NCI-H748 (cell line): ENCODE data around the gene APOBEC3C.
"Not testable (repeated sequence)": the region's sequence is repeated elsewhere in the genome, so short reads cannot be mapped to it uniquely, and the experiment has no call there.

Experiments used
- DNase-seq: peaks from one replicate; lab custom pipeline; 2025; ENCODE audit not compliant: unreplicated experiment; lab: John Stamatoyannopoulos, UW

APOBEC3C gene

GRCh38 chr22:39013942-39014722 is at the start of gene APOBEC3C:
Gene APOBEC3C (plus strand): TSS chr22:39014257. CDS start chr22:39014363, 106 bp downstream.
- no peak for DNase-seq

- DNase-seq: no peak
These were observed 49.8 kb upstream of the APOBEC3C start for GRCh38 chr22:38964306-38964705.

DNA sequence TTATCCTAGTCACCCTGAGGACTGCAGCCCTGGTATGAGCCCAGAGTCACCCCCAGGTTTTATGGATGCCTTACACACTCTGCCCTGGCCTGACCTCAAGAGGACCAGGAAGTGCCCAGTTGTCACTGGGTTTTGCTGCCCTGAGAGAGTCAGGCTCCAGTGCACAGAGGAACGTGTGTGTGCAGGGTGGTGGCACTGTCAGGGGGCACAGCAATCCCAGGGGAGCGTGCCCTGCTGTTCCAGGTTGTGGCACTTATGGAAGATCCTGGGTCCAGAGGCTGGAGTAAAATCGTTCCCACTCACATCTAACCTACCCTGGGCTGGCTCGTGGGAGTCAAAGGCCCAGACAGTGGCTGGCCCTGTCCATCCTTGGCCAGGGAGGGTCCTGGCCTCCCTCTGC is 49.1 kb upstream of the APOBEC3C start:
- no peak for DNase-seq

- no peak for DNase-seq
These were observed 48.3 kb upstream of the APOBEC3C start for GRCh38 chr22:38965614-38966379.

- no peak for DNase-seq
These were observed 47.7 kb upstream of the APOBEC3C start for GRCh38 chr22:38966380-38966702.

DNA sequence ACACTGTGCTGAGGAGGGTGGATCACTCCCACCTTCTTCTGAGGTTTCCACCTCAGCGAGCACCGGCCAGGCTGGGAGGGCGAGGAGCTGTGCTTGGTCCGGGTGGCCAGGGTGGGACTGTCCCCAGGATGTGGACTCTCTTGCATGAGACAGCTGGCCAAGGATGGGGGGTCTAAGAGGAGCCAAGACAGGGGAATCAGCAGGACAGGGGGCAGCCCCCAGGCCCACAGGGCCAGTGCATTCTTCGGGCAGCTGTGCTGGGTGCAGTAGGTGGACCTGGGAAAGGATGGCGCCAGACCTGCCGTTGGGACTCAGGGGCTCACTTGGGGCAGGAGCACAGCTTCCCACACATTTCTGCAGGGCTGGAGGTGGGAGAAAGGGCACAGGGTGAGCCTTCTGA is 47.1 kb upstream of the APOBEC3C start:
- DNase-seq: no peak

DNA sequence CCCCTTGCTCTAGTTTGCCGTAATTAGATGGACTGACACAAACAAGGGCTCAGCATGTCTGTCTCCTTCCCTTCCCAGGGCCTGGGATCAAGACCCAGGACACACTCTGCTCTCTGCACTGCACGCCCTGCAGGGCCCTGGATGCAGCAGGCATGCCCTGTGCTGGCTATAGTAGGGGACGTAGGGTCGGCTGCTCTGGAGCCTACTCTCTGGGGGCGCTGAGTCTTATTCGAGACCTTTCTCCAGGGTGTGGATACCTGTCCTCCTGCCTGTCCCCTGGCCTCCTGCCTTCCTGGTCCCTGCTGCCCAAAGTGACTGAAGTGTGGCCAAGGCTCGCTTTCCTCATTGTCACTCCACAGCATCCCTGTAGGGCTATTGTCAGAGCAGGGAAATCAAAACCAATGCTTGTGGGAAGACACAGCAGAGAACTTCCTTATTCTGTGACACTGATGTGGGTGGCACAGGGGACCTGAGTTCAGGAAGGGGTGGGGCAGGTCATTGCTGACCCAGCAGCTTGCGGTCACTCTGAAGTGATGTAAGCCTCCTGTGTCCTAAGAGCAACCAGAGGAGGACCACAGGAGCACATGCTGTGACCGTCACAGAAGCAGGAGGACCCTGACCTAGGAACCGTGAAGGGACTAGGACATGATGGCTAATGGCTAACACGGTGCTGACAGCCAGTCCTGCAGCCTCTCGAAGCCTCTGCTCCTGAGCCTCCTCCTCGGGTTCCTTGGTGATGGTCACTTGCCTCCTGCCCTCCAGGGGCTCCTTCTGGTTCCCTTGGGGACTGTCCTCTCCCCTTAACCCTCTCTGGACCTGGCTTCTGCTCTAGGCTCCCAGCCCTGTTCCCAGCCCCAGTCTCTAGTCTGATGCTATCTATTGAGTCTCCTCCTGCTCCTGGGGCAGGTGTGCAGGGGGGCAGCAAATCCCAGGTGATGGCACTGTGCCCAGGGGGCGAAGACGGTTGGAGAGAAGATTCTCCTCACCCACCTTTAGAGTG is 46.3 kb upstream of the APOBEC3C start:
- no peak for DNase-seq

DNA sequence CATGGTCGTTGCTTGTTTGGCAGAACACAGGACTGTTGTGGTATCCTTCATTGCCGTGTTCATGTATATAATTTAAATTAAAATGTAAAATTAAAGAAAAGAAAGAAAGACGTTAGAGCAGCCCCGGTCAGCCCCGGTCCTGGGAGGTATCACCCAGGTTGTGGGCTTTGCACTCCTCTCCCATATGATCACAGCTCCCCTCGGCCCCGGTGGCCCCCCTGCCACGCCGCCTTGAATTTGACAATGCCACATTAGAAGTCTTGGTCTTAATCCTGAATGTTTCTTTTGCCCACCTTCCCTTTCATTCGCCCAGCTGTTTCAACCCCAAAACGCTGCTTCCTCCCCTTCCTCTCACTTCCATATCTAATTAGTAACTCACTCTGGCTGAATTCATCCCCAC is 45.3 kb upstream of the APOBEC3C start:
- DNase-seq: no peak

DNA sequence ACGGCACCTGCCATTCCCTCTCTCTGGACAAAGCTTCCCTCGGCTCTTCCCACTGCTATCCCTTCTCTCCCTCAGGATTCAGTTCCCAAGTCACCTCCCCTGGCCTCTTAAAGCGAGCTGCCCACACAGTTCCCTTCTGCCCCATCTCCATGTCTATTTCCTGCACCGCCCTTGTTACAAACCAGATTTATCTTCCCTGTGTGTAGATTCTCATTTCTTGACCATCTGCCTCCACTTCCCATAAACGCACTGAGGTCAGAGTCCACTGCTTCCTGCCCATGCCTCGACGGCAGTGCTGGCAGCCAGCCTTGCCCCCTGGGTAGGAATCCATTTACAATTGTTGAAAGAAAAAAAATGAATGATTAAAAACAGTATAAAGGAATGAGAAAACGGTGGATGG is 43.5 kb upstream of the APOBEC3C start:
- DNase-seq: no peak

DNA sequence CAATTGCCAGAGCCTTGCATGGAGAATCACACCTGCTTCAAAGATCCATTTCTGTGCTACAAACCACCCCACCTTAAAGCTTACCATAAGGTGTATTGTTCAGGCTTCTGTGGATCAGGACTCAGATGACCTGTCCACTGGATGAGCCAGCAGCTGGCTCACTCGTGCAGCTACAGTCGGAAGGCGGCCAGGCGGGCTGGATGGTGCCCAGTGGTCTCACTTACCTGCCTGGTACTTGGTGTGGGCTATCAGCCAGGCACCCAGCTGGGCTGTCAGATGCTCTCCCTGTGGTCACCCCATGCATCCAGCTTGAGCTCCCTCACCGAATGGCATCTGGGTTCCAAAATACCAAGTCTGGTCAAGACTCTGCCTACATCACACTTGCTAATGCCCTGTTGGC is 42.9 kb upstream of the APOBEC3C start:
- no peak for DNase-seq

DNA sequence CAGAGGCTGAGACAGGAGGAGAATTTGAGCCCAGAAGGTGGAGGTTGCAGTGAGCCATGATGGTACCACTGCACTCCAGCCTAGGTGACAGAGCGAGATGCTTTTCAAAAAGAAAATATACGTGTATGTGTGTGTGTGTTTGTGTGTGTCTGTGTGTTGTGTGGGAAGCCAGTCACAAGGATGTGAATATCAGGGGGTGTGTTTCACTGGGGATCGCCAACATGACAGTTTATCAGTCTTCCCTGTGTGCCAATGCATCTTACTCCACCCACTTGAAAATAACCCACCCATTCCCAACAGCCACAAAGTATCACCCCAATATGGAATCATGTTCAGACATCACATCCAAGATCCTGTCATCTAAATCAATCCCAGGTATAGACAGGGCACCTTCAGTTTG is 42.3 kb upstream of the APOBEC3C start:
- DNase-seq: no peak

DNA sequence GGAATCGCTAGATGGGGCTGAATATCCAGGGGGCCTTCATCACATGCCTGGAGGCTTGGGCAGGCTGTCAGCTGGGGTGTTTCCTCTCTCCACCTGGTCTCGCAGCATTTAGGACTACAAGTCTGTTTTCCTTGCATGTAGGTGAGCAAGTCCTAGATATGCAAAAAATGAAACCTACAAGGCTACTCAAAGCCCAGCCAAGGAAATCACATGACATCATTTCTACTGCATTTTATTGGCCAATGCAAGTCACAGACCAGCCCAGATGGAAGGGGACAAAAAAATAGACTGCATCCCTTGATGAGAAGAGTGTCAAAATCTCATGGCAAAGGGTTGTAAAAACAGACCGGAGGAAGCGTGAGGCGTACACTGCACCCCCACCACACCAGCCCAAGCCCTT is 41.5 kb upstream of the APOBEC3C start:
- no peak for DNase-seq

GRCh38 chr22:38973289-38974169 is 40.5 kb upstream of the APOBEC3C start:
- DNase-seq: peak; percentile 37

DNA sequence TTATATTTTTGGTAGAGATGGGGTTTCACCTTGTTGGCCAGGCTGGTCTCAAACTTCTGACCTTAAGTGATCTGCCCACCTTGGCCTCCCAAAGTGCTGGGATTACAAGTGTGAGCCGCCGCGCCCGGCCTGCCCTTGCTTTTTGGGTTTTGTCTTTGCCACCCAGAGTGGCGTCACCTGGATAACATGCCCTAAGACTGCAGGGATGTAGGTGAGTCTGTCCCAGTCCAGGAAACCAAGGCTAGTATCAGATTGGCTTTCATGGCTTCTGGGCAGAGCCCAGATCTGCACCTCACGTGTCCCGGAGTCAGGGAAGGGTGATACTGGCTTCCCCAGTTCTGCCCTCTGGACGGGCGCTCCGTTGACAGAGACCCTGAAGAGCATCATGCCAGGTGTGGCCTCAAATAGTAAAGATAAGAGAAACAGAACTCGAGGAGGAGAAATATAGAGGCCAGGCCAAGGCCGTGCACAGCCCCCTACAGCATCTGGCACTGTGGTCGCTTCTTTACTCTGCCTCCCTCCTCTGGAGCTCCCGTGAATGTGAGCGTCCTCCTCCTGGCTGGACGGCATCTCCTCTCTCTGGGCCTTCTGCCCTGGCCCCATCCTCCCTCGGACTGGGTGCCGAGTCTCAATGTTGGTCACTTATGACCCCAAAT is 39.8 kb upstream of the APOBEC3C start:
- no peak for DNase-seq

- no peak for DNase-seq
These were observed 39.3 kb upstream of the APOBEC3C start for GRCh38 chr22:38974826-38975175.

- DNase-seq: not testable (repeated sequence)
These were observed 36.8 kb upstream of the APOBEC3C start for GRCh38 chr22:38977289-38977688.

GRCh38 chr22:38980587-38980986 is 33.5 kb upstream of the APOBEC3C start:
- DNase-seq: not testable (repeated sequence)

DNA sequence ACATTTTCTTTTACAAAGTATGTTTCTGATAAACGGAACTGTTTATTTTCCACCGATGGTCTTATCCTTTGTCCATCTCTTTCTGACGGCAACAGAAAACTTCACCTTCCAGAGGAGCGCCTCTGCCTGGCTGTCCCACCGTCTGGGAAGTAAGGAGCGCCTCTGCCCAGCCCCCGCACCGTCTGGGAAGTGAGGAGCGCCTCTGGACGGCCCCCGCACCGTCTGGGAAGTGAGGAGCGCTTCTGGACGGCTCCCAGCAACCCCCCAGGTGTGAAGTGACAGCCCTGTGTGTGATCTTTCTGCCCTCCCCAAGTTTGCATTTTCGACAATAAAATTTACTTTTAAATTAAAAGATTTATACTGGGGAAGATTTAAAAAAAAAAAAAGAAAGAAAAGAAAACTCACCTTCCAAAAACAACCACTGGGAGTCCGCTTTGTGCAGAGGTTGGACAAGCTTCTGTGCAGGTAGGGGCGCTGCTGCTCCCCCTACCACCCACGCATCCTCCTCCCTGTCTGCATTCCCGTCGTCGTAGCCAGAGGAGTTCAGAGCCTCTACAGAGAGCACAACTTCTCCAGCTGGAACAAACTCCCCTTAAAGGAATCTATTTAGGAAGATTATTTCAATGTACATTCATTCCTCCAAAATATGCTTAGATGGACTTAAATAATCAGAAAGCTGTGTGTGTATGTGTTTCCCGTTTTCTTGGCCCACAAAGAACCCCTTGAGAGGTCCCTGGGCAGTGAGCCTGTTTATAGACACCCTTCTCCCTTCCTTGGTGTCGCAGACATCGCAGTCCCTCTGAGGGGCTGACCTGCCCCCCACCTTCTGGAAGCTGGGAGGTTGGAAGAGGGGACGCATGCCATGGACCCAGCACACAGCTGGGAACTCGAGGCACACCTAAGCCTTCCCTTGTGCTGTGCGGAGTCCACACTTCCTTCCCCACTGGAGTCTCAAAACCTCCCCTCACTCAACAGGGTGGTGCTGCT is 32.8 kb upstream of the APOBEC3C start:
- no peak for DNase-seq
